ENCODE data around the gene MMAB. TPM values are rescaled to one million over a fixed set of nuclear protein-coding genes. Genes with fewer than 3 reads are reported as not detected.

MMAB gene
- total and polyA plus RNA-seq, 2 donors (not counting 1 experiment from before 2014, with no cell fraction given) = 36.8 to 56.1 TPM

DNA sequence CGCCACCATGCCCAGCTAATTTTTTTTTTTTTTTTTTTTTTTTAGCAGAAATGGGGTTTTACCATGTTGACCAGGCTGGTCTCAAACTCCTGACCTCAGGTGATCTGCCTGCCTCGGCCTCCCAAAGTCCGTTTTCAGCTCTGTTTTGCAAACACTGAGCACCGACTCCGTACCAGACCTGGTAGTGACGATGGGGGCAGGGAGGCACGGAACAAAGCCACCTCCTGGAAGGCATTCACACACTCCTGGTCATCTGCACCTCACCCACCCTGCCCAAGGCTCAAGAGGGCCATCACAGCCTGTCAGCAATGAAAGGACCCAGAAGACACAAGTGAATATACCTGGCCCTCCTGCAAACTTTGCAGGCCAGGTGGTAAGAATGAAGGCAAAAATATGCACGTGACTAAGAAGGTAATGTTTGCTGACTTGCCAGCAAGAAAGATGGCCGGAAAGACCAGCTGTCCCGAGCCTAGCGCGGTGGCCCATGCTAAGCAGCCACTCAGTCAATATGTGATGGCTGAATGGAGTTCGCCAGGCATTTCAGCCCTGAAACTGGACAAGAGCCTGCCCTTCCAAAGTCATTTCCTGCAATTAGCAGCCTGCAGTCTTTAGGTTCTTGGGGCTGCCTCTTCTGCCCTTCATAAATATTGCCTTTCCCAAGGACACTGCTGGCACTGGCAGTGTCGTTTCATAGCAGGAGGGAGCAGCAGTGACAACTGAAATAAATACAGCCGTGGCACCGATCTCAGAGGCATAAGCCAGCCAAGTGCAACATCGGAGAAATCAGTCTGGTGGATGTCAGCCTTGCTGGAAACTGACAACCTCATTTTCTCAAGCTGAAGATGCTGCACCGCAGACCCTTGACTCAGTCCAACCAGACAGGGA is 17.6 kb downstream of the MMAB start:
- no peak for DNase-seq (ENCODE audit: low read depth in 2 of 2)
- Histone ChIP-seq H4K20me1 (ENCODE audit: control insufficient read depth, extremely low read depth, insufficient read depth, low read length) (no peaks in the 10 kb centered on the region), H3K79me2 (ENCODE audit: control insufficient read depth, insufficient read depth, low read length) (no peaks in the 10 kb centered on the region), H3K27ac (ENCODE audit: insufficient read depth, low read length) (no peak overlapping the region), H3K4me1 (ENCODE audit: control insufficient read depth, extremely low read depth, insufficient read depth, low read length) (no peaks in the 10 kb centered on the region), H3K4me2 (ENCODE audit: extremely low read depth, insufficient read depth, low read length) (no peak overlapping the region), H3K4me3 (replicated peaks in 1 of 4; ENCODE audit: control extremely low read depth in 1 of 4, insufficient read depth in 1 of 4, low read depth in 3 of 4, low read length in 4 of 4) (no peak overlapping the region), H3K9ac (ENCODE audit: insufficient read depth, low read length) (no peak overlapping the region), H2AFZ (ENCODE audit: low read length) (no peak overlapping the region), H3K27me3 (ENCODE audit: control insufficient read depth, insufficient read depth, low read length) (peaks cover 23% of the 10 kb centered on the region), H3K36me3 (ENCODE audit: control insufficient read depth, insufficient read depth, low read length) (no peaks in the 10 kb centered on the region), H3K9me3 (ENCODE audit: control insufficient read depth, insufficient read depth, low read depth, low read length) (no peaks in the 10 kb centered on the region)
- no peak for TF ChIP-seq EZH2 (IDR thresholded peaks at IDR 0.05; ENCODE audit: low read length, missing control alignments)
- TF ChIP-seq, protein P1, sequence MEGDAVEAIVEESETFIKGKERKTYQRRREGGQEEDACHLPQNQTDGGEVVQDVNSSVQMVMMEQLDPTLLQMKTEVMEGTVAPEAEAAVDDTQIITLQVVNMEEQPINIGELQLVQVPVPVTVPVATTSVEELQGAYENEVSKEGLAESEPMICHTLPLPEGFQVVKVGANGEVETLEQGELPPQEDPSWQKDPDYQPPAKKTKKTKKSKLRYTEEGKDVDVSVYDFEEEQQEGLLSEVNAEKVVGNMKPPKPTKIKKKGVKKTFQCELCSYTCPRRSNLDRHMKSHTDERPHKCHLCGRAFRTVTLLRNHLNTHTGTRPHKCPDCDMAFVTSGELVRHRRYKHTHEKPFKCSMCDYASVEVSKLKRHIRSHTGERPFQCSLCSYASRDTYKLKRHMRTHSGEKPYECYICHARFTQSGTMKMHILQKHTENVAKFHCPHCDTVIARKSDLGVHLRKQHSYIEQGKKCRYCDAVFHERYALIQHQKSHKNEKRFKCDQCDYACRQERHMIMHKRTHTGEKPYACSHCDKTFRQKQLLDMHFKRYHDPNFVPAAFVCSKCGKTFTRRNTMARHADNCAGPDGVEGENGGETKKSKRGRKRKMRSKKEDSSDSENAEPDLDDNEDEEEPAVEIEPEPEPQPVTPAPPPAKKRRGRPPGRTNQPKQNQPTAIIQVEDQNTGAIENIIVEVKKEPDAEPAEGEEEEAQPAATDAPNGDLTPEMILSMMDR (conservative IDR thresholded peaks at IDR 0.05 in 1 of 2, IDR thresholded peaks at IDR 0.05 in 1 of 2; ENCODE audit: low read depth in 1 of 2, low read length in 2 of 2) = no peak

DNA sequence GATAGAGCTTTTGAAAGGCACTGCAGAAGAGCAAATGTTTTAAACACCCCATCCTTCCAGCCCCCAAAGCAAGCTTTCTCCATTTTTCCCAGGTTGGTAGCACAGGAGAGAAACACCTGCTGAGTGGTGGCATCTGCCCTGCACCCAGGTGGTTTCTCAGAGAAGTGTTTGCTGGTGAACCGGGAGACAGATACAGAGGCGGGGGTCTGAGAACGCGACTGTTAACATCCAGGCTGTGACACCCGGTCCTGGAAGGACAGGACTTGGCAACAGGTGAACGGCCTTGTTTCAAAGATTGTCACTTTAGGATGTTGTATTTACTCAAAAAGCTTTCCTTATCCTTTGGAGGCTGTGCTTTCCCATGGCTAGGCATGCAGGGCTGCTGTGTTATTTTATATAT is 18.5 kb downstream of the MMAB start:
- Histone ChIP-seq H3K4me1 (ENCODE audit: control insufficient read depth, extremely low read depth, insufficient read depth, low read length) (no peaks in the 10 kb centered on the region), H3K4me2 (ENCODE audit: extremely low read depth, insufficient read depth, low read length) (no peak overlapping the region)

DNA sequence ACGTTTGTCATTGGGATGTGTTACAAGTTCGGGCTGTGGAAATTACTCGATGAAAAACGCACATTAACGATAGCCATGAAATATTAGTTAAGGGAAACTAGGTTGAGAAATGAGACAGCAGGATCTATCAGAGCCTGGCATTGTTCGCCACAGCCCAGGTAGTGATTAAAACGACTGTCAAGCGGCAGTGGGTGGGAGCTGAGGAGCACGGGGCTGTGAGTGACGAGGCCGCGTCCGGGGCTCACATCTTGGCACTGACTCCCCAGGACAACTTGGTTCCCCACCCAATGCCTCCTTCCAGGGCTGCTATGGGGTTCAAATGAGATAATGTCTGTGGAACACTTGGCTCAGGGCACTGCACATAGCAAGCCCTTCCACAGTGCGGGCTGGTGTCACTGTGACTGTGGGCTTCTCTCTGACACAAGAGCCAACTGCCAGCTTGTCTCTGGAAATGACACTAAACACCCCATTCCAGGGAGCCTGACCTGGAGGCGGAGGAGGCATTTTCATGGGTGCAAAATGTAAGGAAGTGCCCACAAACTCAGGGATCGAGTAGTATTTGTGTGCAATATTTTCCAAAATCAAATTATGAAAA is 19.3 kb downstream of the MMAB start:
- H3K4me2 ChIP-seq (ENCODE audit: extremely low read depth, insufficient read depth, low read length) = no peak overlapping the region
- H3K27ac ChIP-seq (ENCODE audit: insufficient read depth, low read length) = no peak overlapping the region
- no peak overlapping the region for H3K9ac ChIP-seq (ENCODE audit: insufficient read depth, low read length)
- H3K79me2 ChIP-seq (ENCODE audit: control insufficient read depth, insufficient read depth, low read length) = no peaks in the 10 kb centered on the region
- H3K36me3 ChIP-seq (ENCODE audit: control insufficient read depth, insufficient read depth, low read length) = no peaks in the 10 kb centered on the region
- H3K27me3 ChIP-seq (ENCODE audit: control insufficient read depth, insufficient read depth, low read length) = peaks cover 34% of the 10 kb centered on the region
- H2AFZ ChIP-seq (ENCODE audit: low read length) = no peak overlapping the region
- no peaks in the 10 kb centered on the region for H3K9me3 ChIP-seq (ENCODE audit: control insufficient read depth, insufficient read depth, low read depth, low read length)
- H3K4me3 ChIP-seq (replicated peaks in 1 of 4; ENCODE audit: control extremely low read depth in 1 of 4, insufficient read depth in 1 of 4, low read depth in 3 of 4, low read length in 4 of 4) = no peak overlapping the region
- no peak for DNase-seq (ENCODE audit: low read depth in 2 of 2)
- H4K20me1 ChIP-seq (ENCODE audit: control insufficient read depth, extremely low read depth, insufficient read depth, low read length) = no peaks in the 10 kb centered on the region
- no peaks in the 10 kb centered on the region for H3K4me1 ChIP-seq (ENCODE audit: control insufficient read depth, extremely low read depth, insufficient read depth, low read length)
- TF ChIP-seq EZH2 (IDR thresholded peaks at IDR 0.05; ENCODE audit: low read length, missing control alignments) = no peak
- TF ChIP-seq, protein P1 (conservative IDR thresholded peaks at IDR 0.05 in 1 of 2, IDR thresholded peaks at IDR 0.05 in 1 of 2; ENCODE audit: low read depth in 1 of 2, low read length in 2 of 2) = no peak

More for the DNA sequence above, 18.5 kb downstream of the MMAB start:
- Histone ChIP-seq H3K9ac (ENCODE audit: insufficient read depth, low read length) (no peak overlapping the region), H3K36me3 (ENCODE audit: control insufficient read depth, insufficient read depth, low read length) (no peaks in the 10 kb centered on the region), H3K27me3 (ENCODE audit: control insufficient read depth, insufficient read depth, low read length) (peaks cover 30% of the 10 kb centered on the region), H2AFZ (ENCODE audit: low read length) (no peak overlapping the region), H3K4me3 (replicated peaks in 1 of 4; ENCODE audit: control extremely low read depth in 1 of 4, insufficient read depth in 1 of 4, low read depth in 3 of 4, low read length in 4 of 4) (no peak overlapping the region), H4K20me1 (ENCODE audit: control insufficient read depth, extremely low read depth, insufficient read depth, low read length) (no peaks in the 10 kb centered on the region), H3K79me2 (ENCODE audit: control insufficient read depth, insufficient read depth, low read length) (no peaks in the 10 kb centered on the region), H3K9me3 (ENCODE audit: control insufficient read depth, insufficient read depth, low read depth, low read length) (no peaks in the 10 kb centered on the region), H3K27ac (ENCODE audit: insufficient read depth, low read length) (no peak overlapping the region)
- TF ChIP-seq, protein P1 (conservative IDR thresholded peaks at IDR 0.05 in 1 of 2, IDR thresholded peaks at IDR 0.05 in 1 of 2; ENCODE audit: low read depth in 1 of 2, low read length in 2 of 2) = no peak
- no peak for TF ChIP-seq EZH2 (IDR thresholded peaks at IDR 0.05; ENCODE audit: low read length, missing control alignments)
- no peak for DNase-seq (ENCODE audit: low read depth in 2 of 2)

All from fibroblast of lung (primary cell).